GM13977 (cell line): ENCODE results near the gene TIMM22.
"Not testable (repeated sequence)": the region's sequence is repeated elsewhere in the genome, so short reads cannot be mapped to it uniquely, and the experiment has no call there.

Experiments used
- DNase-seq: peaks from one replicate; pipeline ENCODE4 v3.0.0; 2012; ENCODE audit warnings: low spot score
- CTCF ChIP-seq: IDR thresholded peaks from 2 replicates; pipeline ENCODE4 v1.5.1; 2012; ENCODE audit warnings: mild to moderate bottlenecking, control low read depth; ENCODE audit not compliant: insufficient read depth; ENCODE audit errors: extremely low read depth, missing control alignments
- in situ Hi-C: fragments of 300-500 bp; cut with MboI; formaldehyde crosslinking; loops from one replicate; pipeline ENCODE4 v1.12.0; 2022; ENCODE audit warnings: low sequenced_read_pairs, low pct_unique_long_range_greater_than_20kb, mixed read lengths, inconsistent platforms; ENCODE audit not compliant: unreplicated experiment

The TIMM22 gene

GRCh38 chr17:1047177-1047878, 50.4 kb downstream of the TIMM22 start:
- in situ Hi-C loops, result no loop called here
- DNase-seq, result no peak
- TF ChIP-seq CTCF, result no peak

GRCh38 chr17:1047879-1048470, 51.0 kb downstream of the TIMM22 start:
- no peak for DNase-seq
- in situ Hi-C loops, result no loop called here
- TF ChIP-seq CTCF, result no peak

- in situ Hi-C loops, result not testable (repeated sequence)
These were observed 51.7 kb downstream of the TIMM22 start for GRCh38 chr17:1048516-1049115.

GRCh38 chr17:1049446-1050225, 52.7 kb downstream of the TIMM22 start:
- no peak for DNase-seq
- TF ChIP-seq CTCF, result no peak
- in situ Hi-C loops, result no loop called here

More at GRCh38 chr17:1048516-1049115, 51.7 kb downstream of the TIMM22 start:
- not testable (repeated sequence) for DNase-seq

GRCh38 chr17:1050246-1050995, 53.5 kb downstream of the TIMM22 start:
- no peak for DNase-seq
- TF ChIP-seq CTCF, result no peak
- in situ Hi-C loops, result no loop called here

- no peak for TF ChIP-seq CTCF
- in situ Hi-C loops, result no loop called here
- DNase-seq, result no peak
These were observed 54.3 kb downstream of the TIMM22 start for GRCh38 chr17:1050996-1051925.
